ENCODE results near the gene DDOST. TPM values are rescaled to one million over a fixed set of nuclear protein-coding genes. Genes with fewer than 3 reads are reported as not detected.

DDOST gene
- total and polyA plus RNA-seq, 10 of the 15 experiments (the other 5 are each of a cell fraction or from before 2014, with no cell fraction given) = 100 to 274 (median 201) TPM

- H3K79me2 ChIP-seq (ENCODE audit: control insufficient read depth, insufficient read depth, low read length) = no peaks in the 10 kb centered on the region
- no peaks in the 10 kb centered on the region for H4K20me1 ChIP-seq (ENCODE audit: control insufficient read depth, insufficient read depth)
- ChIA-PET CTCF (no interaction called here), POLR2A (interaction anchor here (1.1 kb wide), 1 partner anchor 285 kb away, joined by 3 read pairs; no protein-coding TSS in a partner anchor), SMC1A (ENCODE audit: uncharacterized antibody, unreplicated experiment) (no interaction called here), RAD21 (ENCODE audit: unreplicated experiment) (no interaction called here)
- FAIRE-seq = no peak
- H3K27ac ChIP-seq (ENCODE audit: control insufficient read depth, insufficient read depth) = no peak overlapping the region
- no TSS peak for BruUV-seq (replicated peaks)
- in situ Hi-C loops (cut with MboI) = no loop called here
- ATAC-seq = no peak
- H2AFZ ChIP-seq (ENCODE audit: control insufficient read depth, low read depth, low read length) = no peak overlapping the region
- H3K9ac ChIP-seq (ENCODE audit: control insufficient read depth, insufficient read depth, low read length) = no peak overlapping the region
- no peaks in the 10 kb centered on the region for H3K9me3 ChIP-seq (replicated peaks; ENCODE audit: control insufficient read depth, insufficient read depth, low read length)
- 19% methylated on average over 4 of the region's 4 CpGs for WGBS (ENCODE audit: insufficient coverage, insufficient replicate concordance, low lambda C conversion rate, missing lambda C conversion rate)
- DNase-seq (ENCODE audit: low read depth, low spot score) = no peak
- H3K4me3 ChIP-seq = no peak overlapping the region
- no peak overlapping the region for H3K4me2 ChIP-seq (ENCODE audit: control insufficient read depth, insufficient read depth)
- no peaks in the 10 kb centered on the region; a peak in 1 of 4 replicates for H3K27me3 ChIP-seq (replicated peaks in 1 of 2; ENCODE audit: control insufficient read depth in 2 of 2, insufficient read depth in 2 of 2, low read length in 1 of 2)
- H3K36me3 ChIP-seq (ENCODE audit: control insufficient read depth in 2 of 2, insufficient read depth in 2 of 2, low read length in 1 of 2) = no peaks in the 10 kb centered on the region
- no peak for TF ChIP-seq KLF5 (IDR thresholded peaks at IDR 0.05; ENCODE audit: partially characterized antibody)
- TF ChIP-seq MXI1 (IDR thresholded peaks at IDR 0.05; ENCODE audit: low read depth, low read length) = no peak
- no peak for TF ChIP-seq RFX5 (IDR thresholded peaks at IDR 0.05; ENCODE audit: low read depth, low read length)
- TF ChIP-seq RBBP5 (conservative IDR thresholded peaks at IDR 0.05) = no peak
- no peak for TF ChIP-seq CEBPB (IDR thresholded peaks at IDR 0.05; ENCODE audit: borderline replicate concordance in 1 of 2, low read depth in 2 of 2, low read length in 2 of 2)
- TF ChIP-seq YBX1 (IDR thresholded peaks at IDR 0.05) = no peak
- TF ChIP-seq PAX5 (IDR thresholded peaks at IDR 0.05; ENCODE audit: borderline replicate concordance, low read depth, low read length) = no peak
- no peak for TF ChIP-seq HSF1 (IDR thresholded peaks at IDR 0.05; ENCODE audit: low read depth, low read length)
- TF ChIP-seq NFYB (IDR thresholded peaks at IDR 0.05; ENCODE audit: insufficient read depth, low read depth, low read length) = no peak
- no peak for TF ChIP-seq DPF2 (IDR thresholded peaks at IDR 0.05)
- TF ChIP-seq SP1 (IDR thresholded peaks at IDR 0.05; ENCODE audit: low read depth, low read length) = no peak
- no peak for TF ChIP-seq RAD51 (IDR thresholded peaks at IDR 0.05)
- TF ChIP-seq MEF2A (IDR thresholded peaks at IDR 0.05; ENCODE audit: insufficient read depth, low read depth, low read length) = no peak
- TF ChIP-seq SMAD1 (IDR thresholded peaks at IDR 0.05; ENCODE audit: low read depth, partially characterized antibody) = no peak
- no peak for TF ChIP-seq CHD2 (IDR thresholded peaks at IDR 0.05; ENCODE audit: borderline replicate concordance, low read depth, low read length)
- TF ChIP-seq TCF7 (IDR thresholded peaks at IDR 0.05; ENCODE audit: borderline replicate concordance) = no peak
- intact Hi-C loops (cut with micrococcal nuclease; ENCODE audit: unreplicated experiment) = no loop called here
- no peaks in the 10 kb centered on the region for H3K4me1 ChIP-seq (ENCODE audit: control insufficient read depth, insufficient read depth, low read length)
Measured at GRCh38 chr1:20703124-20703756, 42.1 kb upstream of the DDOST start.
